SIG-M5 treated with dmso at 0.1 percent for 504 hours (cell line): ENCODE measurements around the gene ZNF444.
A peak's percentile ranks its signal among the peaks of the same experiment; 100 is the strongest.
"Not testable (repeated sequence)": the region's sequence is repeated elsewhere in the genome, so short reads cannot be mapped to it uniquely, and the experiment has no call there.

Experiments
- DNase-seq: peaks from one replicate; lab custom pipeline; 2025; ENCODE audit not compliant: unreplicated experiment; lab: John Stamatoyannopoulos, UW

The ZNF444 gene

GRCh38 chr19:56140583-56141416 is at the start of gene ZNF444:
Gene ZNF444 (plus strand): TSS chr19:56141287. CDS start chr19:56146912, 5,625 bp downstream.
- peak; percentile 98 for DNase-seq

- no peak for DNase-seq
These were observed 49.1 kb upstream of the ZNF444 start for GRCh38 chr19:56091751-56092546.

GRCh38 chr19:56092685-56093631 is 48.1 kb upstream of the ZNF444 start:
- DNase-seq: no peak

DNA sequence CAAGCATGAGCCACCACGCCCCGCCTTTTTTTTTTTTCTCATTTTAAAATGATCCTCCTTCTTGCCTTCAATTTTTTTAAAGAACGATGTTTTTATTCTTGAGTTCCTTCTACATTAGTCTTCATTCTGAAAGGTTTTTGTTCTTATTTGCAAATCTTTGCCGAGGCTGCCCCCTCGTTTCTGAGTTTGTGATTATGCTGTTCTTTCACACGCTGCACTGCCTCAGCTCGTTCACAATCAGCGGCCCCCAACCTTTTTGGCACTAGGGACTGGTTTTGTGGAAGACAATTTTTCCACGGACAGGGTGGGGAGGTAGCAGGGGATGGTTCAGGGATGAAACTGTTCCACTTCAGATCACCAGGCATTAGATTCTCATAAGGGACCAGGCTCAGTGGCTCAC is 46.6 kb upstream of the ZNF444 start:
- DNase-seq: no peak

DNA sequence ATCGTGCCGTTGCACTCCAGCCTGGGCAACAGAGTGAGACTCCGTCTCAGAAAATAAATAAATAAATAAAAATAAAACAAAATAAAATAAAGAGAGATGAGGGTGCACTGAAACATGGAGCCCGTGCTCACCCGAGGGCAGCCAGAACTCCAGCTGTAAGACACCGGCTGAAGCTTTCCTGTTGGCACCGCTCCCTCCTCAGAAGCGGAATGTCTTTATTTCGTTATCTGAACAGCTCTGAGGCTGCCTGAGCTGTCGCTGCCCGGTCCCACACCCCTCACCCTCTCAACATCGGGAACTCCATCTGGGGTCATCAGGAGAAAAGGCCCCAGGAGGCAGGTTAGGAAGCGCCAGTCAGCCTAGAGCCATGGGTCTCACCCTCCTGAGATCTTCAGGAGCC is 44.4 kb upstream of the ZNF444 start:
- DNase-seq: no peak

DNA sequence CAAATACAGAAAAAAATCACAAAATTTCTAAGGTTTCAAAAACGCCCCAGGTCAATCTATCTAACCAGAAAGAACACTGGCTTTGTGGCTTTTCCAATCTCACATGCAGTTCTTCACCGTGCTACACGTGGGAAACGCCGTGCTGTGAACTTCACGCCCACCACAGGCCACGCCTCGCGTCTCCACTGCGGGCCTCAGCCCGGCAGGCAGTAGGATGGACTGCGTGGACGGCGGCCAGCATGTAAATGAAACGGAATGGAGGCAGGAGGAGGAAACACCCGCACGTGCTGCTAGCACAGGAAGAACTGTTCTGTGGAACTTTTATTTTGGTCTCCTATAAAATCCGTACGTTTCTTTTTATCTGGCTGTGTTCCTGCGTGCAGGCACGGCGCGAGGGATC is 43.8 kb upstream of the ZNF444 start:
- DNase-seq: no peak

GRCh38 chr19:56097776-56098175 is 43.3 kb upstream of the ZNF444 start:
- DNase-seq: no peak

- not testable (repeated sequence) for DNase-seq
These were observed 42.9 kb upstream of the ZNF444 start for GRCh38 chr19:56098237-56098636.

GRCh38 chr19:56098731-56099568 is 42.1 kb upstream of the ZNF444 start:
- DNase-seq: no peak

DNA sequence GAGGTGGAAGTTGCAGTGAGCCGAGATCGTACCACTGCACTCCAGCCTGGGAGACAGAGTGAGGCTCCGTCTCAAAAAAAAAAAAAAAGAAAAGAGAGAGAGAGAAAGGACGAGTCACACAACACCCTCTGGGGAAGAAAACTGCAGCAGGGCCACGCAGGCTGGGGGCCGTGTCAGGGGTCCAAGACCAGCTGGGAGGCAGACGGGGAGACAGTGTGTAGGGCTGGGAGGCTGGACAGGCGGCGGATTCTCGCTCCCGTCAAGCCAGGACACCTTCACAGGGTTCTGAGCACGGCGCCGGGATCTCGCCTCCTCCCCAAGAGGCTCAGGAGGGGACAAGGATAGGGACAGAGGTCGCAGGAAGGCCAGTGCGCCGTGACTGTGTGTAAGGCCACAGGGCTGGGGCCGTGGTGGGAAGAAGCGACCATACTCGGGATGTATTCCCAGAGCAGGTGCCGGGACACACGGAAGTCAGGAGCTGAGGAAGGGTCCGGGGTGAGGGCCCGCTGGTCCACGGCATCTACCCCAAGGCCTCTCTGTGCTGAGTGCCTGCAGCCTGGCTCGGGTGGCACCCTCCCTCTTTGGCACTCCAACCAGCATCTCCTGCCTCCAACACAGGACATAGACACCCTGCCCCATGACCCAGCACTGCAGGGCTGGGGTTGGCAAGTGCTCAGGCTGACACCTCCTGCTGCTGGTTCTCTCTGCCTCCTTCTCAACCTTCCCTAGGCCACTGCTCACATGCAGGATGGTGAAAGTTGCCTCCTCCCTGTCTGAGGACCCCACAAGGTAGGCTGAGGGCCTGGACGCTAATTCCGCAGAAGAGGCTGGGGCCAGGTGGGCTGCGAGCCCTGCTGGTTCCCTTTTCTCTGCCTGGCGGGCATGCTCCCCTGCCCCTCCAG is 41.2 kb upstream of the ZNF444 start:
- no peak for DNase-seq

DNA sequence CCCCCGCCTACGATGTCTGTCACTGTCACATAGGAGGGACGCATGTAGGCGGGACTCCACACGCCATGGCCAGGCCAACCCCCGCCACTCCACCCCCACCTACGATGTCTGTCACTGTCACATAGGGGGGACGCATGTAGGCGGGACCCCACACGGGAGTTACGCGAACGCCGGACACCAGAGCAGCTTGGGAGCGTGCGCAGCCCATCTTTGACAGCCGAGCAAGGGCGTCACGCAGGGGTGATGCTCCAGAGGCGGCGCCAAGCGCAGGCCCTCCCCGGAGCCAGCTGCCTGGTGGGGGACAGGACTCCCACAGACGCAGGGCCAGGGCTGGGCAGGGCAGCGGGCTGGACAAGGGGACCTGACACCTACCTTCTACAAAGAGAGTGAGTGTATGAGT is 40.0 kb upstream of the ZNF444 start:
- DNase-seq: no peak

DNA sequence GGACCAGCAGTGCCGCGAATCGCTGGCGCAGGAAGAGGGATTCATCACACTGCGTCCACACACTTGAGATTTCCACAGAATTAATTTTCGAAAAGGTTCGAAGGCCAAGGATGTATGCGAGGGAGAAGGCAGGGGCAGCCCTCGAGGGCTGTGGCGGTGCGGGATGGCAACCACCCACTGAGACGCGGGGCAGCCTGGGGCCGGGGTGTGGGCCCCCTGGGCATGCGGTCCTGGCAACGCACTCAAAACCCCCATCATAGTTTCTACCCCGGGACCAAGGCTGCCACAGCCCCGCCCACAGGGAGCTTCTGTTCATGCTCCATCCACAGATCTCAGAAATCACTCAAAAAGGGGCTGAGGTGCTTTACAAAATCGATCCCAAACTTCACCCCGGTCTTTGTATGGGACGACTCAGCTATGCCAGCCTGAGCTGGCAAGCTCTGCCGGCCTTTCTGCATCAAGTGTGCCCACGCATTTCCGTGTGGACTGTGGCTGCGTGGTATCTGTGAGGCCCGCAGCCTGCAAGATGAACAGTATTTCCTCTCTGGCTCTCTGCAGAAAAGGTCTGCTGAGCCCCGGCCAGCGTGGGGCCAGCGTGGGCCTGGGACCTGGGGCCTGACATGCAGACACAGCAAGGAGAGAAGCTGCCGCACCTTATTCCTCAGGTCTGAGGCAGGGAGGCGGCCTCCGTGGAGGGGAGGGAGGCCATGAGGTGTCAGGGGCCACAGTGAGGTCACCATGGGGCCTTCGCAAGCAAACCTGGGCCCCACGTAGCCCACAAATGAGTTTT is 39.1 kb upstream of the ZNF444 start:
- DNase-seq: no peak

GRCh38 chr19:56103027-56103614 is 38.0 kb upstream of the ZNF444 start:
- DNase-seq: no peak

- DNase-seq: no peak
These were observed 36.7 kb upstream of the ZNF444 start for GRCh38 chr19:56104423-56104822.

DNA sequence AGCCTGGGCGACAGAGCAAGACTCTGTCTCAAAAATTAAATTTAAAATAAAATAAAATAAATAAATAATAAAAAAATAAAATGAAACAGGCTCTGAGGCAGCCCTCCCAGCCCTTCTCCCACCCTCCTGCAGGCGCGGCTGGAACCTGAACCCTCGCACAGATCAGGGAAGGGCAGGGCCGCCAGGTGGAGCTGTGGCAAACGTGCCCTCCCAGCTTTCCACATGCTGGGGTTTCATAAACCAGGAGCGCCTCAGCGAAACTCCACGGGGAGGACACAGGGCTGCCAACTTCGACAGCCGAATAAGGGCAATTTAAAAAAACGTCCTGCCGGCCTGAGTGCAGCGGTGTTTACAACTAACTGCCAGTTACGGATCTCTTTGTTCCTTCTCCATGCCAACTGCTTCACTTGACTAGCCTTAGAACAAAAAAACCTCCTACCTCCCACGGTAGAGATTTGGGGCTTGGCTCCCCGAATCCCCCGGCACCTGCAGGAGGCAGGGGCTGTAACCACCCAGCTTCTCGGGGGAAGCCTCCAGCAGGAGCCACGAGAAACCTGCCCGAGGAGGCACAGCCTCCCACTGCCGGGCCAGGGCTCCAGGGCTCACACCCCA is 35.9 kb upstream of the ZNF444 start:
- DNase-seq: peak; percentile 6

GRCh38 chr19:56105831-56106396 is 35.2 kb upstream of the ZNF444 start:
- DNase-seq: not testable (repeated sequence)

DNA sequence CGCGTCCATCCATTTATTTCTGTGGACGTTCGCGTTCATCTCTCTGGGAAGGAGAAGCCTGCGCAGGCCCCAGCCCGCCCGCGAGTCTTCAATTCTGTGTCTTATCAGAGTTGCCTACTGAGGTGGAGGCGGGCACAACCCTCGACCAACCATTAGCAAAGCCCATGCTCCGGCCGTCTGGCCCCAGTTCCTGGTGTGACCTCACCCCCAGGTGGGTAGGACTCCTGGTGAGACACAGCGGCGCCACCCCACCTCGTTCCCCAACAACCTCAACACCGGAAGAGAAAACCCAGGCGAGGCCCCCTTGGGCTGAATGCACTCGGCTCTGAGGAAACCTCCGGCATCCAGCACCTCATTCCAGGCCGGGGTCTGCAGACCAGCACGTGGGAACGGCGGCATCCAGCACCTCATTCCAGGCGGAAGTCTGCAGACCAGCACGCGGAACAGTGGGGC is 34.7 kb upstream of the ZNF444 start:
- DNase-seq: no peak
